Left cardiac atrium (tissue), 4 donors: ENCODE measurements around the gene OR10AD1. TPM values are rescaled to one million over a fixed set of nuclear protein-coding genes. Genes with fewer than 3 reads are reported as not detected.
"Not testable (repeated sequence)": the region's sequence is repeated elsewhere in the genome, so short reads cannot be mapped to it uniquely, and the experiment has no call there.

Experiments used
- ATAC-seq, 2 donors: fragments of 200-7000 bp; cut with Tn5 transposase; one replicate each; pipeline ENCODE4 v1.9.1; 2020; ENCODE audit warnings: mild to moderate bottlenecking in 2 of 2, moderate library complexity in 2 of 2
- DNase-seq: peaks from one replicate; pipeline ENCODE4 v3.0.0-alpha.2; 2020
- intact Hi-C, 2 donors: fragments of 100-400 bp; cut with DNase I; formaldehyde crosslinking; loops; one replicate each; pipeline versions ENCODE4 v1.14.1 to v1.15.1; 2022 to 2023
- total RNA-seq, 2 donors: library from RNA; stranded (reverse); fragmentation: NEBNext Ultra II Directional; extraction: Animal tissue kit (Norgen Biotek cat#: 25700); gene quantifications; one replicate each; pipeline ENCODE4 v1.2.1, GENCODE V29; 2021
- donor health status: DM: no; HTN: yes; CAD: no.
- donor health status: DM: no; HTN: yes; CAD: no; lungs with severe emphysema.
- donor health status: DM: yes; HTN: yes; CAD: no.
- donor health status: Dilated cardiomyopathy.

OR10AD1 gene
- total RNA-seq, 2 donors from 2014 or later, result not detected

DNA sequence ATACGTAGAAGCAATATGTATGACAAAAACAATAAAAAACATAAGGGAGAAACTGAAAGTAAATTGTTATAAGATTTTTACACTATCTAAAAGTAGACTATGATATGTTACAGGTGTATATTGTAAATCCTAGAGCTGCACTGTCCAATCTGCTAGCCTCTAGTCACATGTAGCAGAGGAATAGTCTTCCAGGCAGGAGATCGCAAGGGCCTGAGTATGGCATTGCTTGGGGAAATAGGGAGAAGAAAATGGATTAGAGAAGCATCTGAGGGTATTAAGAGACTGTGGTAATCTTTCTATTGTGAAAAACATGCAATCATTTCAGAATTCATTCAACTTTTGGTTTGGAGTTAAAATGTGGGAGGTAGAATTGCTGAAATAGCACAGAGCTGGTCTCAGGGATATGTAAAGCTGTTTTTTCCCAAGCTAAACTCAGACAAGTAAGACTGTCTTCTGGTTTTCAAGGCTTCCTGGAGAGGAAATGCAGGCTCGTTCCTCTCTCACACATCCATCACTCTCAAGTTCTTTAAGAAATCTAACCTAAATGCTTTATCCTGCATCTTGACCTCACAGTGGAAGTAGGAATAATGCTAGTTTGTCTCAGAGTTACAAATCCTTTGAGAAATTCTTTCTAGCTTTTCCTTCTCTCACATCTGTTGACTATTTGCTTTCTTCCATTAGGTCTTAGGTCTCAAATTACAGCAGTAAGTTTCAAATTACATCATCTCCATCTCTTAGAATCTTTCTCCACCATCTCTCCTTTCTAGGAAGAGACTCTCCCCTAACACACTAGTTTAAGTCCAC is 27.3 kb downstream of the OR10AD1 start:
- no peak for ATAC-seq
- no peak for DNase-seq
- intact Hi-C loops, result no loop called here

GRCh38 chr12:48169011-48169410 is 34.1 kb downstream of the OR10AD1 start:
- intact Hi-C loops, result loop anchor here (5.0 kb wide), 1 partner anchor 87 kb away; no protein-coding TSS in a partner anchor
- ATAC-seq, result no peak
- DNase-seq, result no peak

- DNase-seq (no peak), ATAC-seq (peak in 1 of 2 donors; percentile 57)
- intact Hi-C loops, result loop anchor here (5.0 kb wide), 1 partner anchor 83 kb away; no protein-coding TSS in a partner anchor
These were observed 37.8 kb downstream of the OR10AD1 start for GRCh38 chr12:48165089-48165981.

GRCh38 chr12:48164451-48164850 is 38.6 kb downstream of the OR10AD1 start:
- intact Hi-C loops, result no loop called here
- ATAC-seq, result no peak
- no peak for DNase-seq

- ATAC-seq (peak in 1 of 2 donors; percentile 39), DNase-seq (no peak)
- intact Hi-C loops, result no loop called here
These were observed 39.8 kb downstream of the OR10AD1 start for GRCh38 chr12:48163150-48163747.

DNA sequence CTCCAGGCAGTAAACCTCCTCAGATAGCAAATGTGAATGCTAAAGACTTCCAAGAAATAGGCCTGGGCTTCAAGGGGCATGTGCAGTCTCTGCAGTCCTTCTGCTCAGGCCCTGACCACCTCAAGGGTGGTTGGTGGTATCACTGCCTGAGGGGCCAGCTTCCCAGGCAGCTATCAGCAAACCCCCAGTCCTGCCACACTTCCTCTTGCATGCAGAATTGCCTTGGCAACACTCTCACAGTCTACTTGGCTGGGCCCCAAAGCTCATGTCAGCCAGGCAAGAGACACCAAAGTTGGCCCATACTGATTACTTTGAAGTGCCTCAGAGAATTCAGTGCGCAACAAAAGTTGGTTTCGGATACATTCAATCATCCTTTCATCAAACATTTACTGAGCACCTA is 42.3 kb downstream of the OR10AD1 start:
- DNase-seq (peak; percentile 48), ATAC-seq (peak in 1 of 2 donors; percentile 20)
- intact Hi-C loops, result no loop called here

GRCh38 chr12:48160046-48160445 is 43.0 kb downstream of the OR10AD1 start:
- DNase-seq, result no peak
- ATAC-seq, result no peak
- intact Hi-C loops, result no loop called here

DNA sequence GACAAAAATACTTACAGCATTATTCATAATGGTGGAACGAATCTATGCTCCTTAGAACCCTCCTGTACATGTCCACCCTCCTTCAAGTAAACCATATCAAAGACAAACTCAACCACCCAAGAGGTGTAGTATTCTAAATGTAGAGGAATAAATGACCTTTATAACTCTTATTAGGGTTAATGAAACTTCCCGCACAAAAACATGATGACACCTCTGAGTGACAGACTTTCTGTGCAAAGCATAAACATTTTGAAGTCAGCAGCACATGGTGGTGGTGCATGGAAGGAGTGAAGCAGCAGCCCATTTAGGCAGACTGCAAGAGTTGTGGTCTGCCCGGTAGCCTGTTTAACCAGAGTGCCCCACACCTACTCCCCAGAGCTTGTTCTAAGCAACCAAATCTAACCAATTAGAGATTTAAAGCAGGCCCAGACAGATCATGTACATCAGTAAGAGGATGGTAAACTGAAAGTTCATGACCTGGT is 45.2 kb downstream of the OR10AD1 start:
- DNase-seq, result no peak
- ATAC-seq, result no peak
- intact Hi-C loops, result loop anchor here in 1 of 2 donors (5.0 kb wide), 2 partner anchors 36 to 51 kb away; partner anchors contain the start of gene SENP1

DNA sequence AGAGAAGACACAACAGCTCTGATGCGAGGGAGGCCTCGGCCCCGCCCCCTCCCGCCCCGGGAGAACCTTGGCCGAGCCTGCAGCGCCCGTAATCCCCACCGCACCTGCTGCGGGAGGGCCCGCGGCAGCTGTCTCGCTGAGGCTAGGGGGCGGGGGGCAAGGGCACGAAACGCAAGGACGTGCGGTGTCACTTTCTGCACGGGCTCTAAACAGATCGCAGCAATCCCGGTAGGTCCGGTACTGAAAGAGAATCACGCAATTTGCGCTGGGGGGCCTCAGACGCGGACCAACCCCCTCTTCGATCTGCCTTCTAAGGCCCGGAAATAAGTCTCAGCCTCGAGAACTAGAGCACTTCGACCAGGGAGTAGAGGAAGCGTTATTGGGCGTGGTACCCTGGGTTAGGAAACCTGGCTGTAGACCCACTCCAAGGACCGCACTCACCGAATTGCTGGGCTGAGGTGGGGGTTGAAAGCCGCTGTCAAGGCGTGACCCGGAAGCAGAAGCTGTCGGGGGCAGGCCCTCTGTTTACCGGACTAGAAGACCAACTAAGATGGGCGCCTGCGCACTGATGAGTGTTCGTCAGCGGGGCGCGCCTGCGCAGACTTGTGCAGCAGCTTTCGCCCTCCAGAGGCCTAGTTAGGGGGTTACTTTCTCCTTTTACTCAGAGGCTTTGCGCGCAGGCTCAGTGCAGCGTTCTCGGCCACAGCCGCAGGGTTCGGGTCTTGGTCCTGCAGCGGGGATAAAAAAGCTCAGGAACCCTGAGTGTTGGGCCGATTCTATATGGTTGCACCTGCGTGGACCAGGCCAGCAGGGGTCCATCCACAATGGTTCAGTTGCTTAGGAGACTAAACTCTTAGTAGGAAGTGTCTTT is 45.8 kb downstream of the OR10AD1 start, which contains the start of gene ASB8:
Gene ASB8, minus strand, starts transcription at position 498 of the 871 bp plus-strand sequence. CDS start 4,019 bp downstream, outside the sequence.
- peak; percentile 98 to 99 for ATAC-seq
- intact Hi-C loops, result loop anchor here in 1 of 2 donors (5.0 kb wide), 2 partner anchors 35 to 50 kb away; partner anchors contain the start of gene SENP1

GRCh38 chr12:48156652-48157017 is 46.5 kb downstream of the OR10AD1 start:
- intact Hi-C loops, result loop anchor here in 1 of 2 donors (5.0 kb wide), 2 partner anchors 34 to 49 kb away; partner anchors contain the start of gene SENP1
- ATAC-seq, result no peak
- DNase-seq, result no peak

More for the DNA sequence above, 45.8 kb downstream of the OR10AD1 start, which contains the start of gene ASB8:
- DNase-seq, result peak; percentile 99

- DNase-seq, result not testable (repeated sequence)
- intact Hi-C loops, result loop anchor here in 1 of 2 donors (5.0 kb wide), 2 partner anchors 33 to 48 kb away; partner anchors contain the start of gene SENP1
These were observed 47.3 kb downstream of the OR10AD1 start for GRCh38 chr12:48155786-48156185.

More at GRCh38 chr12:48155786-48156185, 47.3 kb downstream of the OR10AD1 start:
- not testable (repeated sequence) for ATAC-seq

Other genes with a start within 250 kb of the OR10AD1 start
- gene TMEM106C, start 239.7 kb downstream of the OR10AD1 start, total RNA-seq, result 10 to 100 TPM; 47.9 to 54.9 TPM
- not detected for gene COL2A1, start 198.8 kb downstream of the OR10AD1 start, total RNA-seq
- gene SENP1, start 97.2 kb downstream of the OR10AD1 start, total RNA-seq, result 10 to 100 TPM in 1 of 2 donors, 1 to 10 TPM in 1; 7.2 to 10.7 TPM
- gene PFKM, start 83.9 kb downstream of the OR10AD1 start, total RNA-seq, result 100 to 1,000 TPM; 202 to 260 TPM
- gene ASB8, start 45.8 kb downstream of the OR10AD1 start, total RNA-seq, result 10 to 100 TPM; 47.3 to 50.0 TPM
- 1 to 10 TPM; 1.2 to 1.4 TPM for gene CCDC184, start 19.6 kb downstream of the OR10AD1 start, total RNA-seq
- gene ZNF641, start 147.6 kb upstream of the OR10AD1 start, total RNA-seq, result 10 to 100 TPM; 14.3 to 14.4 TPM